ENCODE measurements around the gene PIGL. TPM values are rescaled to one million over a fixed set of nuclear protein-coding genes. Genes with fewer than 3 reads are reported as not detected.

The PIGL gene
- total and polyA plus RNA-seq, 2 of the 4 experiments (the other 2 are of a cell fraction): 17.9 to 29.5 TPM

- intact Hi-C loops (cut with micrococcal nuclease): no loop called here
- no TSS peak for BruUV-seq (replicated peaks)
- H3K23ac ChIP-seq (ENCODE audit: low read depth, low read length): no peak overlapping the region
- H2BK5ac ChIP-seq (ENCODE audit: low read depth, low read length, poor library complexity, severe bottlenecking): no peak overlapping the region
- CTCF ChIA-PET: no interaction called here
- no peaks in the 10 kb centered on the region; the same call in 1 of the 2 replicates for H3K4me1 ChIP-seq (ENCODE audit: control insufficient read depth, insufficient read depth, low read length)
- no peaks in the 10 kb centered on the region for H4K20me1 ChIP-seq (ENCODE audit: insufficient read depth, low read length)
- H4K91ac ChIP-seq (ENCODE audit: insufficient read depth, low read depth, low read length): no peak overlapping the region
- H3K18ac ChIP-seq (ENCODE audit: low read depth, low read length): no peak overlapping the region
- peak; percentile 66 for ATAC-seq (ENCODE audit: low read depth)
- H3K79me1 ChIP-seq (ENCODE audit: low read depth in 1 of 2, low read length in 2 of 2): no peaks in the 10 kb centered on the region
- H2BK15ac ChIP-seq (ENCODE audit: low read depth, low read length): no peak overlapping the region
- dilution Hi-C loops (cut with HindIII; ENCODE audit: low sequenced_read_pairs, unreplicated experiment): no loop called here
- WGBS, 2 experiments (ENCODE audit: extremely low coverage in 2 of 2, insufficient read length in 1 of 2): 88% methylated on average over 3 of the region's 4 CpGs; no CpG with 5 or more reads in 1 of the 2 experiments
- H3K27ac ChIP-seq (ENCODE audit: insufficient read depth, low read length): no peak overlapping the region
- peak; percentile 70 for DNase-seq
- H3K14ac ChIP-seq (replicated peaks; ENCODE audit: low read depth, low read length): no peak overlapping the region
- no peaks in the 10 kb centered on the region for H3K27me3 ChIP-seq (ENCODE audit: control insufficient read depth, insufficient read depth, low read length)
- H3K56ac ChIP-seq (ENCODE audit: extremely low read depth, insufficient read depth, low read length): no peak overlapping the region
- H3K4me3 ChIP-seq (ENCODE audit: insufficient read depth, low read depth, low read length): no peak overlapping the region
- TF ChIP-seq CEBPB (IDR thresholded peaks at IDR 0.05; ENCODE audit: low read depth, low read length) (no peak), RFX5 (IDR thresholded peaks at IDR 0.05; ENCODE audit: low read depth, low read length) (no peak), RAD21 (IDR thresholded peaks at IDR 0.05; ENCODE audit: low read length) (no peak), SMC3 (IDR thresholded peaks at IDR 0.05; ENCODE audit: low read depth, low read length) (no peak), RCOR1 (IDR thresholded peaks at IDR 0.05; ENCODE audit: insufficient replicate concordance, low read length) (no peak), CTCF (conservative IDR thresholded peaks at IDR 0.05; ENCODE audit: low read depth, low read length) (no peak), ELK1 (IDR thresholded peaks at IDR 0.05; ENCODE audit: borderline replicate concordance, low read depth, low read length) (no peak), CHD1 (IDR thresholded peaks at IDR 0.05; ENCODE audit: low read depth, low read length) (no peak), POLR2A (IDR thresholded peaks at IDR 0.05; ENCODE audit: low read depth, low read length) (no peak), MAZ (IDR thresholded peaks at IDR 0.05; ENCODE audit: borderline replicate concordance, low read depth, low read length) (no peak), MXI1 (IDR thresholded peaks at IDR 0.05; ENCODE audit: borderline replicate concordance, low read depth, low read length) (no peak), BHLHE40 (IDR thresholded peaks at IDR 0.05; ENCODE audit: low read depth, low read length) (no peak), MAFK (IDR thresholded peaks at IDR 0.05; ENCODE audit: low read depth, low read length) (no peak), USF2 (IDR thresholded peaks at IDR 0.05; ENCODE audit: low read depth, low read length) (no peak), NFE2L2 (IDR thresholded peaks at IDR 0.05; ENCODE audit: low read depth, low read length) (no peak), FOS (IDR thresholded peaks at IDR 0.05; ENCODE audit: low read depth, low read length) (no peak)
- H2BK20ac ChIP-seq (ENCODE audit: low read depth, low read length): no peak overlapping the region
- in situ Hi-C loops (cut with MboI; ENCODE audit: low sequenced_read_pairs): no loop called here
- no peak overlapping the region for H2BK120ac ChIP-seq (ENCODE audit: low read depth, low read length)
- no peak overlapping the region for H4K5ac ChIP-seq (ENCODE audit: low read depth, low read length)
- no peak overlapping the region for H3K9ac ChIP-seq (ENCODE audit: low read depth, low read length)
- peaks cover 13% of the 10 kb centered on the region for H3K36me3 ChIP-seq (ENCODE audit: control insufficient read depth, insufficient read depth, low read length)
- H3K4me2 ChIP-seq (ENCODE audit: low read depth, low read length): no peak overlapping the region
- H3K4ac ChIP-seq (ENCODE audit: low read depth, low read length): no peak overlapping the region
- no peak overlapping the region for H2AFZ ChIP-seq (replicated peaks; ENCODE audit: low read length, poor library complexity)
- H3K9me1 ChIP-seq (ENCODE audit: insufficient read depth, low read length): peaks cover 9% of the 10 kb centered on the region; the same call in 1 of the 2 replicates
- no peak overlapping the region for H2AK5ac ChIP-seq (ENCODE audit: low read depth, low read length)
- H4K8ac ChIP-seq (ENCODE audit: low read depth in 2 of 2, low read length in 2 of 2): no peak overlapping the region
- POLR2A ChIA-PET (ENCODE audit: unreplicated experiment): no interaction called here
- H3K9me3 ChIP-seq (ENCODE audit: control insufficient read depth, insufficient read depth, low read length): no peaks in the 10 kb centered on the region
- H2AK9ac ChIP-seq (replicated peaks; ENCODE audit: low read depth, low read length, poor library complexity): no peak overlapping the region
These were observed 126.0 kb downstream of the PIGL start for GRCh38 chr17:16342979-16343378.
